ENCODE measurements around the gene DNAJA1.

DNAJA1 gene

GRCh38 chr9:33025572-33026342, 684 bp downstream of the DNAJA1 start:
- DNase-seq (ENCODE audit: low read depth in 2 of 2) = peak; percentile 56 to 61

GRCh38 chr9:33029231-33029786, 4.2 kb downstream of the DNAJA1 start:
- no peak for DNase-seq (ENCODE audit: low read depth in 2 of 2)

- no peak for DNase-seq (ENCODE audit: low read depth in 2 of 2)
Measured at GRCh38 chr9:33030285-33030684, 5.2 kb downstream of the DNAJA1 start.

- DNase-seq (ENCODE audit: low read depth in 2 of 2) = no peak
Measured at GRCh38 chr9:33032292-33032691, 7.2 kb downstream of the DNAJA1 start.

GRCh38 chr9:33032865-33033264, 7.8 kb downstream of the DNAJA1 start:
- DNase-seq (ENCODE audit: low read depth in 2 of 2) = no peak

GRCh38 chr9:33040792-33041431, 15.8 kb downstream of the DNAJA1 start:
- DNase-seq (ENCODE audit: low read depth in 2 of 2) = no peak

- no peak for DNase-seq (ENCODE audit: low read depth in 2 of 2)
Measured at GRCh38 chr9:33041432-33042188, 16.5 kb downstream of the DNAJA1 start.

GRCh38 chr9:33042473-33042872, 17.4 kb downstream of the DNAJA1 start:
- no peak for DNase-seq (ENCODE audit: low read depth in 2 of 2)

GRCh38 chr9:33043671-33044070, 18.6 kb downstream of the DNAJA1 start:
- DNase-seq (ENCODE audit: low read depth in 2 of 2) = no peak

GRCh38 chr9:33044162-33044673, 19.1 kb downstream of the DNAJA1 start:
- peak; percentile 53 to 54 for DNase-seq (ENCODE audit: low read depth in 2 of 2)

- no peak for DNase-seq (ENCODE audit: low read depth in 2 of 2)
Measured at GRCh38 chr9:33044677-33045282, 19.7 kb downstream of the DNAJA1 start.

- no peak for DNase-seq (ENCODE audit: low read depth in 2 of 2)
Measured at GRCh38 chr9:33046061-33046460, 21.0 kb downstream of the DNAJA1 start.

- DNase-seq (ENCODE audit: low read depth in 2 of 2) = no peak
Measured at GRCh38 chr9:33048054-33048465, 23.0 kb downstream of the DNAJA1 start.

GRCh38 chr9:33049680-33050361, 24.7 kb downstream of the DNAJA1 start:
- no peak for DNase-seq (ENCODE audit: low read depth in 2 of 2)

- no peak for DNase-seq (ENCODE audit: low read depth in 2 of 2)
Measured at GRCh38 chr9:33051144-33051543, 26.1 kb downstream of the DNAJA1 start.

- no peak for DNase-seq (ENCODE audit: low read depth in 2 of 2)
Measured at GRCh38 chr9:33065157-33066076, 40.3 kb downstream of the DNAJA1 start.

GRCh38 chr9:33068991-33069390, 43.9 kb downstream of the DNAJA1 start:
- DNase-seq (ENCODE audit: low read depth in 2 of 2) = no peak

GRCh38 chr9:33076046-33077004, 51.3 kb downstream of the DNAJA1 start, which contains the start of gene SMU1:
TSS of gene SMU1 (minus strand) at chr9:33076674. CDS start at chr9:33076608, 66 bp downstream.
- DNase-seq (ENCODE audit: low read depth in 2 of 2) = peak; percentile 94 to 97

- DNase-seq (ENCODE audit: low read depth in 2 of 2) = no peak
Measured at GRCh38 chr9:33080534-33080933, 55.5 kb downstream of the DNAJA1 start.

Measured in stimulated activated CD4-positive, alpha-beta T cell treated with anti-CD3 and anti-CD28 coated beads, Interleukin-15, amount 100 ng/mL, for 48 hours (primary cell).